ENCODE results near the gene FGFBP2.

GRCh38 chr4:15995826-15996225 lies 32.9 kb upstream of the FGFBP2 start:
- no peak for TF ChIP-seq SP1 (IDR thresholded peaks at IDR 0.05)
- no peak for TF ChIP-seq ZNF384 (IDR thresholded peaks at IDR 0.05)
- no peak for TF ChIP-seq ELF4 (IDR thresholded peaks at IDR 0.05)
- TF ChIP-seq BHLHE40 (IDR thresholded peaks at IDR 0.05; ENCODE audit: borderline replicate concordance): no peak
- no peak for TF ChIP-seq FOXK2 (IDR thresholded peaks at IDR 0.05)
- no peak for TF ChIP-seq FOXA1 (IDR thresholded peaks at IDR 0.05)
